ENCODE data around the gene GRHL3.
A peak's percentile ranks its signal among the peaks of the same experiment; 100 is the strongest.

GRHL3 gene

GRCh38 chr1:24383381-24383940, 64.3 kb downstream of the GRHL3 start:
- H3K36me3 Mint-ChIP-seq (ENCODE audit: insufficient read depth), result peaks cover 5% of the 10 kb centered on the region
- H3K27me3 Mint-ChIP-seq, result no peaks in the 10 kb centered on the region
- H3K27ac Mint-ChIP-seq, result peak overlapping the region in 1 of 2 donors; percentile 89
- DNase-seq (no peak), ATAC-seq (replicated peaks) (no peak)
- peaks cover 4 to 23% of the 10 kb centered on the region in 2 donors for H3K4me1 Mint-ChIP-seq (ENCODE audit: low read depth in 2 of 2)
- no peak overlapping the region for H3K4me3 Mint-ChIP-seq
- no peaks in the 10 kb centered on the region for H3K9me3 Mint-ChIP-seq

- peak overlapping the region in 1 of 2 donors; percentile 55 for H3K4me3 Mint-ChIP-seq
- no peaks in the 10 kb centered on the region for H3K9me3 Mint-ChIP-seq
- peak; percentile 76 for ATAC-seq (replicated peaks)
- peak in 1 of 3 experiments; percentile 13 for DNase-seq
- peaks cover 5% of the 10 kb centered on the region for H3K36me3 Mint-ChIP-seq (ENCODE audit: insufficient read depth)
- peak overlapping the region; percentile 56 to 89 for H3K27ac Mint-ChIP-seq
- H3K4me1 Mint-ChIP-seq (ENCODE audit: low read depth in 2 of 2), result peaks cover 4 to 23% of the 10 kb centered on the region in 2 donors
- H3K27me3 Mint-ChIP-seq, result no peaks in the 10 kb centered on the region
Measured at GRCh38 chr1:24384251-24385090, 65.3 kb downstream of the GRHL3 start.

- peak in 1 of 3 experiments; percentile 9 for DNase-seq
- H3K36me3 Mint-ChIP-seq (ENCODE audit: insufficient read depth), result peaks cover 3% of the 10 kb centered on the region
- H3K9me3 Mint-ChIP-seq, result no peaks in the 10 kb centered on the region
- peak overlapping the region in 1 of 2 donors; percentile 89 for H3K27ac Mint-ChIP-seq
- H3K4me1 Mint-ChIP-seq (ENCODE audit: low read depth in 2 of 2), result peaks cover 4 to 23% of the 10 kb centered on the region in 2 donors
- peak; percentile 37 for ATAC-seq (replicated peaks)
- peak overlapping the region in 1 of 2 donors; percentile 55 for H3K4me3 Mint-ChIP-seq
- H3K27me3 Mint-ChIP-seq, result no peaks in the 10 kb centered on the region
Measured at GRCh38 chr1:24385160-24385940, 66.2 kb downstream of the GRHL3 start.

DNA sequence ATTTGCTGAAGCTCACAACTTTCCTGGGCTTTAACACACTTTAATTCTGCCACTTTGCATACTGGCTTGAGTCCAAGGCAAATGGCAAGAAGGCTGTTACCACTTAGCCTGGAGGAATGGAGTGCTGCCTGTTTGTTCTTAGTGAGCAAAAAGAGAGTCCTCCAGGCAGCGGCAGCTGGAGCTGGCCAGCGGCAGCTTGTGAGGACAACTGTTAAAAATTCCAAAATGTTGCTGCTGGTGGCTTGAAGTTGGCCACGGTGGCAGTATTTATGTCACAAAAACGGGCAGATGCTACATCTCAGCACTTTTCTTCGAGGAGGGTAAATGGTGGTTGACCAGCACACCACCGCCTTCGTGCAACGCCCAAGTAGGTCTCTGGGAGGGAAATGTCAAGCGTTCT, 67.1 kb downstream of the GRHL3 start:
- Mint-ChIP-seq H3K4me3 (no peak overlapping the region), H3K9me3 (no peaks in the 10 kb centered on the region), H3K36me3 (ENCODE audit: insufficient read depth) (peaks cover under 1% of the 10 kb centered on the region), H3K27me3 (no peaks in the 10 kb centered on the region), H3K27ac (no peak overlapping the region), H3K4me1 (ENCODE audit: low read depth in 2 of 2) (peaks cover 6 to 24% of the 10 kb centered on the region in 2 donors)
- no peak for ATAC-seq (replicated peaks)
- DNase-seq, result no peak

- ATAC-seq (replicated peaks) (no peak), DNase-seq (no peak)
- H3K27ac Mint-ChIP-seq, result no peak overlapping the region
- H3K4me3 Mint-ChIP-seq, result no peak overlapping the region
- peaks cover 6% of the 10 kb centered on the region for H3K36me3 Mint-ChIP-seq (ENCODE audit: insufficient read depth)
- peaks cover 13 to 31% of the 10 kb centered on the region in 2 donors for H3K4me1 Mint-ChIP-seq (ENCODE audit: low read depth in 2 of 2)
- no peaks in the 10 kb centered on the region for H3K27me3 Mint-ChIP-seq
- H3K9me3 Mint-ChIP-seq, result no peaks in the 10 kb centered on the region
Measured at GRCh38 chr1:24386931-24387330, 67.8 kb downstream of the GRHL3 start.

DNA sequence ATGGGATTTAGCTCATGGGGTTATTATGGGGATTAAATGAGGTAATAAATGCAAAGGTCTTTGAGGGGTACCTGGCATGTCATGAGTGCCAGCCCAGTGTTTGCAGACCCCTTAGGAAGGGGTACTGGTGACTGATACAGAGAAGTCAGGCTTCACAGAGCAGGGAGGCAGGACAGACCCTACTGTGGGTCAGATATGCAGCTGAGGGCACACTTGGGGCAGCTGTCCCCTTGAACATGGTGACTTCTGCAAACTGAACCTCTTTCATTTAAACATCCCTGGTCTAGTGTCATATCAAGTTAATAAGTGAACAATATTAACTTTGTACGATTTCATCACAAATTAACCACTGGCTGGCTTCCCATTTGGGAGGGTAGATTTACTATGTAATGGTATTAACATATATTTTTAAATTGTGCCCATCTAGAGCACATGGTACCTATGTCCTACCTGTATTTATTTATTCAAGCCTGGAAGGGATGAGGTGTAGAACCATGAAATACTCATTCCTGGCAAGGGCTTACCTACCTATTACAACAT, 68.5 kb downstream of the GRHL3 start:
- Mint-ChIP-seq H3K36me3 (ENCODE audit: insufficient read depth) (peaks cover 6% of the 10 kb centered on the region), H3K9me3 (no peaks in the 10 kb centered on the region), H3K27ac (no peak overlapping the region), H3K27me3 (no peaks in the 10 kb centered on the region), H3K4me3 (no peak overlapping the region), H3K4me1 (ENCODE audit: low read depth in 2 of 2) (peaks cover 19 to 37% of the 10 kb centered on the region in 2 donors)
- ATAC-seq (replicated peaks) (no peak), DNase-seq (no peak)

DNA sequence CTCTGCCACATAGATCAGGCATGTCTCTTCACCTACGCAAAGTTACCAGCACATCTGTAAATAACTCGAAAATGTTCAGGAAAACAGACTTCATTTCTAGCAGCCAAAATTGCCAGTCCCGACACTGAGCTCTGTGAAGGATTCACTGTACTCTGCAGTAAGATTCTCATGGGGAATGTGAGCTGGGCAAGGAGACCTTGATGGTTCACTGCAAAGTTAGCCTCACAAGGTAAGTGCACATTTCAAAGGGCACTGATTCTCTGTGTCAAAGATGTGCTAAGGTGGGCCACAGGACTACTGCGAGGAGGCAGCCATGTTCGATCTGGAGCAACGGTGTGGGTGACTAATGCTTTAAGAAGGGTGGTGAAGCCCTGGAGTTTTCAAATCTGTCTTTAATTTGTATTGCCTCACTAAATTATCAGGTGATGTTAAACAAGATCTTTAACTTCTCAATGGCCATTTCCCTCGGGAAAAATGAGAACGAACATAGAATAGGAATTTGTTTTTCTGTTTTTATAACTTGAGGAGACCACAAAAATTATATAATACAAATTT, 69.3 kb downstream of the GRHL3 start:
- Mint-ChIP-seq H3K4me1 (ENCODE audit: low read depth in 2 of 2) (peaks cover 22 to 37% of the 10 kb centered on the region in 2 donors), H3K27ac (no peak overlapping the region), H3K27me3 (no peaks in the 10 kb centered on the region), H3K9me3 (no peaks in the 10 kb centered on the region), H3K36me3 (ENCODE audit: insufficient read depth) (peaks cover 6% of the 10 kb centered on the region), H3K4me3 (no peak overlapping the region)
- no peak for ATAC-seq (replicated peaks)
- no peak for DNase-seq

DNA sequence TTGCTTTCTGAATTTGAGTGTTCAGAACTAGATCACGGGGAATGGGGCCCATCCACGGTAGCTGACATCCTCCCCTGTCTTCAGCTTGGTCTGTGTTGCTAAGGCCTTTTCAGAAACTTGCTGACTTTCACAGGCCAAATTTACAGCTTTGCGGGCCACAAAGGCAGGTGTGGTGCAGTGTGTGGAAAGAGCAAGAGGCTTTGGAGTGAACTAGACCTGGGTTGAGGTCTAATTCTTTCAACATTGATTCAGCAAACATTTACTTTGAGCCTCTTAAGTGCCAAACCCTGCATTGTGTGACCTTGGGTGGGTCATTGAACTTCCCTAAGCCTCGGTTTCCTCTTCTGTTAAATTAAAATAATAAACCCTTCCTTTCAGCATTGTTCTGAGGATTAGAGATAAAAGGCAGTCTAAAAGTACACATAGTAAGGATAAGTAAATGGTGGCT, 70.1 kb downstream of the GRHL3 start:
- H3K9me3 Mint-ChIP-seq, result no peaks in the 10 kb centered on the region
- no peak overlapping the region for H3K4me3 Mint-ChIP-seq
- no peaks in the 10 kb centered on the region for H3K27me3 Mint-ChIP-seq
- H3K36me3 Mint-ChIP-seq (ENCODE audit: insufficient read depth), result peaks cover 6% of the 10 kb centered on the region
- H3K4me1 Mint-ChIP-seq (ENCODE audit: low read depth in 2 of 2), result peaks cover 26 to 34% of the 10 kb centered on the region in 2 donors
- DNase-seq, result no peak
- no peak overlapping the region for H3K27ac Mint-ChIP-seq
- no peak for ATAC-seq (replicated peaks)

GRCh38 chr1:24390924-24391782, 72.0 kb downstream of the GRHL3 start:
- Mint-ChIP-seq H3K4me3 (peak overlapping the region; percentile 83 to 87), H3K36me3 (ENCODE audit: insufficient read depth) (peaks cover 6% of the 10 kb centered on the region), H3K9me3 (no peaks in the 10 kb centered on the region), H3K4me1 (ENCODE audit: low read depth in 2 of 2) (peaks cover 21% of the 10 kb centered on the region in 2 donors), H3K27me3 (no peaks in the 10 kb centered on the region), H3K27ac (peak overlapping the region; percentile 98)
- ATAC-seq (replicated peaks) (peak; percentile 76), DNase-seq (peak; percentile 58 to 68 (median 61))

GRCh38 chr1:24391882-24392603, 72.9 kb downstream of the GRHL3 start:
- H3K4me3 Mint-ChIP-seq, result peak overlapping the region; percentile 83 to 87
- no peaks in the 10 kb centered on the region for H3K27me3 Mint-ChIP-seq
- DNase-seq, result peak; percentile 54 to 67 (median 57)
- peak; percentile 74 for ATAC-seq (replicated peaks)
- peaks cover 14 to 21% of the 10 kb centered on the region in 2 donors for H3K4me1 Mint-ChIP-seq (ENCODE audit: low read depth in 2 of 2)
- no peaks in the 10 kb centered on the region for H3K9me3 Mint-ChIP-seq
- H3K27ac Mint-ChIP-seq, result peak overlapping the region; percentile 98
- peaks cover 6% of the 10 kb centered on the region for H3K36me3 Mint-ChIP-seq (ENCODE audit: insufficient read depth)

DNA sequence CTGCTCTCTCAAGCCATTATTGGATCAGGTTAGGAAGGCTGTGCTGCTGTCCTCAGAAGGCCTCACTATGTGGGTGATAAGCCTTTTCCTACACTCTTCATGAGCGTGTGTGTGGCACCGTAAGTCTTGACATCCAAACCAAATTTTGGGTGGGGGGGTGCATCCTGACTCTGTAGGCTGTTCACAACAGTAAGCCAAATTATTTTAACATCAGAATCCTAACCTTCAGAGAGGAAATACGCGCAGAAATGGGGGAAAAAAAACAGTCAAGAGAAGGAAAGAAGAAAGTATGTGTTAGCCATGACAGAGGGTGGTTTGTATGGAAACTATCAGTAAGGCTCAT, 73.4 kb downstream of the GRHL3 start:
- Mint-ChIP-seq H3K27ac (peak overlapping the region; percentile 98), H3K27me3 (no peaks in the 10 kb centered on the region)

More for the DNA sequence above, 73.4 kb downstream of the GRHL3 start:
- H3K9me3 Mint-ChIP-seq, result no peaks in the 10 kb centered on the region
- DNase-seq (no peak), ATAC-seq (replicated peaks) (no peak)
- peaks cover 14 to 21% of the 10 kb centered on the region in 2 donors for H3K4me1 Mint-ChIP-seq (ENCODE audit: low read depth in 2 of 2)
- peaks cover 6% of the 10 kb centered on the region for H3K36me3 Mint-ChIP-seq (ENCODE audit: insufficient read depth)
- H3K4me3 Mint-ChIP-seq, result peak overlapping the region; percentile 83 to 87

Measured in effector memory CD8-positive, alpha-beta T cell (primary cell).